Head of caudate nucleus (tissue), 42 donors: ENCODE data around the gene NAV2.

Experiments used
- DNase-seq, 42 donors: peaks; one replicate each; pipeline versions ENCODE4 v3.0.0 to v3.0.0-alpha.2; 2020 to 2021; ENCODE audit warnings: mixed read lengths in 7 of 42
- intact Hi-C: fragments of 100-400 bp; cut with DNase I; formaldehyde crosslinking; loops from one replicate; pipeline ENCODE4 v1.15.0; 2022

NAV2 gene

DNA sequence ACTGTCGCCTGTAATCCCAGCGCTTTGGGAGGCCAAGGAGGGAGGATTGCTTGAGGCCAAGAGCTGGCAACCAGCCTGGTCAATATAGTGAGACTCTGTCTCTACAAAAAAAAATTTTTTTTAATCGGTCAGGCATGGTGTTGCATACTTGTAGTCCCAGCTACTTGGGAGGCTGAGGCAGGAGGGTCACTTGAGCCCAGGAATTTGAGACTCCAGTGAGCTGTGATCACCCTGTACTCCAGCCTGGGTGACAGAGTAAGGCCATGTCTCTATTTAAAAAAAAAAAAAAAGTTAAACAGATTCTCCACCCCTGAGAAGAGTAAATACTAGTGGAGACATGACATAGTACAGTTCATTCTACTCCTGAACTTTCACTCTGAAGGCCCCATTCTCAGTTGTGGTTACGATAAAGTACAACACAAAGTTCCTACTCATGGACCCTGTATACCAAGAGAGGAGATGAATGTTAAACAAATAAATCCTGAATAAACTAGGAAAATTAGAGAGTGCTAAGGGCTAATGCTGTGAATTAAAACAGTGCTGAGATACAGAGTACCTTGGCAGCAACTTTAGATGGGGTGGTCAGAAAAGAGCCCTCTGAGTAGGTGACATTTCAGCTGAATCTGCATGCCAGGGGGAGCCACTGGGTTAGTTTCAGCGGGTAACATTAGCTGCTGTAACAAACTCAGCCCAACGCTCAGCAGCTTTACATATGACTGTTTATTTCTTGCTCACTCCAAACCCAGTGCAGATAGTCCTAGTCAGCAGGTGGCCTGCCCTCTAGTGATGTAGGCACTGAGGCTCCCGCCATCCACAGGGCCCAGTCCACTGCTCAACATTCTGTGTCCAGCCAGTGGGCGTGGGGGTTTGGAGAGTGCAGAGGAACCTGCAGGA is 372.5 kb downstream of the NAV2 start:
- no peak for DNase-seq
- intact Hi-C loops, result no loop called here

DNA sequence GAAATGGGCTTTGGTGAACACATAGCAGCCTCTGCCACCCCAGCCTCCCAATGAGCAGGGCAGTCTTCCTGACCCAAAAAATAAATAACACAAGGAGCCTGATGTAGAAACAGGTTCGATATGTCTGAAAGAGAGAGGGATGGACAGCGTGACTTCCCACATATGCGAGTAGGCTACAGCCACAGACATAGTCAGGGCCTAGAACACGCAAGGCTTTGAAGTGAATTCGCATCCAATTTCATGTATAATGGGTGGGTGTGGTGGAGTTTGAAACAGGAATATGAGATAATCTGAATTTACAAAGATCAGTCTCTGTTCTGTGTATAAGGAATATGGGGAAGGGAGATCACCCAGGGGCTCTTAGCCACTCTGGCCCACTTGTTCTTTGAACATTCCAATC is 373.3 kb downstream of the NAV2 start:
- intact Hi-C loops, result no loop called here
- DNase-seq, result no peak

DNA sequence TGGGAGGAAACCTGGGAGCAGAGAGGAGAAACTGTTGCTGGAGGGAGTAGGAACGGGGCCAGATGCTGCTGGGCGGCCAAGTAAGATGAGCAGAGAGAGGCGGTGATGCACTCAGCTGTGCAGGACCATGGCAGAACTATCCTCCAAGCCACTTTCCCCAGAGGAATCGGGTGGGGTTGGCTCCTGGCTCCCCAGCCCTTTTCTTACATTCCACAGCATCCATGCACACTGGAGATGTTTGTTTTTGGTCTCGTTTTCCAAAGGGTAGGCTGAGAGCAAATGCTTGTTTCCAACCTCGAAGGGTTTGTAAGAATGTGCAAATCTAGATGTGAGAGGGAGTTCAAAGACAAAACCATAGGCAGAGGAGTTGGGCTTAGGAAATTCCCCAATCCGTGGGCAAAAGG is 374.5 kb downstream of the NAV2 start:
- DNase-seq, result no peak
- intact Hi-C loops, result no loop called here

DNA sequence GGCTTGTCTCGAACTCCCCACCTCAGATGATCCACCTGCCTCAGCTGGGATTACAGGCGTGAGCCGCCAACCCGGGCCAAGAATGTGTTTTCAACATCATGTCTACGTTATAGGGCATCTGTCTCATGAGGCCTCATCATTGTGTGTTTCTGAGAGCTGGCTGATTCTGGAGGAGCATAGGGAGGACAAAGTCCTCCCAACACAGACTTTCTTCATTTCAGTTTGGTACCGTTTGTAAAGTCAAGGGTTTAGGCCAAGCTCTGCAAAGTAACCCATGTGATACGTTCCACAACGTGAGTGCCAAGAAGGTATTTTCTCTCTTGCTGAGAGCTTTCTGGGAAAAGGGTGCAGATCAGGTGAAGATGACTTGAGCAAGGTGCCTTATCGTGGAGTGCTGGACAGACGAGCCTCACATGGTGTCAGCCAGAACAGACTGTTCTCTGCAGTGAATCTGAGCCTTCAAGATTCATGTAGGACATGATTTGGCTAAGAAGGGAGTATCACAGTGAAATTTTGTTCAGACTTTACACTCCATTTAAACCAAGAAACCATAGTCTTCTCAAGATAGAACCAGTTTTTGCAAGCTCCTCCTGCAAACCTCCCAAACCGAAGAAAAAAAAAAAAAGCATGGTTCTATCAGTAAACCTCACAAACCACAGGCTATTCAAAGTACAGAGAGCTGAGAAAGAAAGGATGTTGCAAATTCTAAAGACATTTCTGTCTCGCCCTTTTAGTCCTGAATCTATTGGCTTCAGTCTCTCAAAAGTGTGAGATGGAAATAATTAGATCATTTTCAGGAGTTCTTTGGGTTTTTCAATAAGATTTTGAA is 376.0 kb downstream of the NAV2 start:
- DNase-seq, result no peak
- intact Hi-C loops, result no loop called here

DNA sequence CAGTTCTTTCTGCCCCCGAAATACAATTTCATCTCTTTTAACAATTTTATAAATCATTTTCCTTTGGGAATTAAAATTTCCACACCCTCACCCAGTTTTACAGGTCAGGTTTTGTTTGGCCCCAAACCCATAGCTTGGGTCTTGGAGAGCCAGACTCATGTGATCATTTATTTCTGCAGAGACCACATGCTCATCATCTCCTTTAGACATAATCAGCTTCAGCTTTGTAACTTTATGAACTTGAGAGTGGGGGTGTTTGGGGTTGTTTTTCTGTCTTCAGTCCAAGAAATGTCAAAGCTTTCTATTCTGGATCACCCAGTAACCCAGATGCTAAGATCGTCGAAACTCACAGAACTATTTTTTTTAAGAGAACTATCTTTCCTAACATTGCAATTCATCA is 376.7 kb downstream of the NAV2 start:
- DNase-seq, result peak in 1 of 42 donors; percentile 7
- intact Hi-C loops, result no loop called here

DNA sequence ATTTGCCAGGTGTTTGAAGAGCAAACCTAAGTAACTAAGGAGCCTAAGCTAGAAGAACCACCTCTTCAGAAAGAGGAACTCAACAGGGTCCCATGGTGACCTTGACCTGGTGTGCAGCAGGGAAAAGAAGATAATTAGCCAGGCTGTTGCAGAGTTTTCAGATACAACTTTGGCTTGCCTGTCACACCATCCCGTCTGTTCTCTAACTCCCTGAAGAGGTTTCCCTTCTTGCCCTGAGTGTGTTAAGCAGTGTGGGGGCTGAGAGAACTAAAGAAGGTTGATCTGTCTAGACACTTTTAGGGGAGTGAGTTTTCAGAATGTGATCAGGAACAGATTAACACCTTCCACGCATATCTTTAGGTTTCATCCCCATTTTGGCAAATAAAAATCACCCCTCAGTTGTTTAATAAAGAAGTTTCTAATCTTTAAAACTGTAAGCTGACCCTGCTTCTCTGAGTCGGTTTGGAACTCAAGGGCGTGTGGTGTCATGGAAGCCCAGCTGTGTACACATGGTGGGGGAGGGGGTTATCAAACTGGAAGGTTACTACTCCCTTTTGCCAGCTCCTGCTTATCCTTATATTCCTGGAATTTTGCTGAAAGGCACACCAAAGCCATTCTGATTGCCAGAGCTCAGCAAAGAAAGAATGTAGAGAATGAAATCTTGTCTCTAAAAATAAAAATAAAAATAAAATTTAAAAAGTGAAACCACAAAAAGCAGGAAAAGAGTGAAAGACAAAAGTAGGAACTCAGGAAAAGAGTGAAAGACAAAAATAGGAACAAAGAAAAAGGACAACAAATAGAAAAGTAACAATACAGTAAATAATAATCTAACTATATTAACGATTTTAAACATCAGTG is 377.4 kb downstream of the NAV2 start:
- peak in 2 of 42 donors; percentile 16 to 48 for DNase-seq
- intact Hi-C loops, result no loop called here

DNA sequence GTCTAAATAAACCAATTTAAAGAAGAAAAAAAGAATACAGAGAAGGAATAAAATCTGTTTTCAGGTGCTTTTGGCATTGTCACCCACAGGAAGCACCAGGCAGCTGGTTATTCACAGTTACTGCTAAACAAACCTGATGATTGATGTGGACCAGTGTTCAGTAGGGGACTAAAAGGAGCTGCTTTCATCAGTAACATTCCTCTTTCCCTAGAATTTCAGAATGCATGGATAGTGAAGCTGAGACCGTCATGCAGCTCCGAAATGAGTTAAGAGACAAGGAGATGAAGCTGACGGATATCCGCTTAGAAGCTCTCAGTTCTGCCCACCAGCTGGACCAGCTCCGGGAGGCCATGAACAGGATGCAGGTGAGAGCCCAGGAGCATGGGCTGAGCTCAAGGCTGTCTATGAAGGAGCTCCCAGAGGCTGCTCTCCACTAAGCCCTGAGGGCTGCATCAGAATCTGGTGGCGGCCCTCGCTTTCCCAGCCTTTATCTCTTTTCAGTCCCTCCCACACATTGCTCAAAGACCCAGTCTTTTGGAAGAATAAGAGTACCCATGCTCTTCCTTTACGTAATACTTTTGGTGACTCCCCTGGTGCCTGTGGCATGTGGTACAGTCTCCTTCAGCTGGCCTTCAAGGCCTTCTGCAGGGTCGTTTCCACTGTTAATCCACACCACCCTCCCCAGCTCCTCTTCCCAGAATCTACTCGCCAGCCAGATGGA is 378.2 kb downstream of the NAV2 start:
- intact Hi-C loops, result no loop called here
- DNase-seq, result peak in 1 of 42 donors; percentile 27

DNA sequence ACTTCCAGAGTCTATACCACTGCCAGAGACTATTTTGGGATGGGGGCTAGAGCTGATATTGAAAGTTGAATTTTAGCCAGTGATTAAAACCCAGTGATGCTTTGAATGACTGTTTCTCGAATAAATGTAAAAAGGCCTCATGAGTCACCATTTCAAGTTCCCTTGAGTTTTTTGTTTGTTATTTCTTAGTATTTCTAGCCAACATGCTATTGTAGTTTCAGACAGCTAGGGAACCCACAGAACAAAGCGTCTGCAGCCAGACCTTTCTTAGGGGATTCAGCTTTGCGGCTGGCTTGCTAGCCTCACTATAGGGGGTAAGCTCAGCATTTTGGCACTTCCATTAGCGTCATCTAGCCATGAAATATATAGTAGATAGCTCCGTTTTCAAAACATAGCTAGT is 381.1 kb downstream of the NAV2 start:
- no peak for DNase-seq
- intact Hi-C loops, result no loop called here

DNA sequence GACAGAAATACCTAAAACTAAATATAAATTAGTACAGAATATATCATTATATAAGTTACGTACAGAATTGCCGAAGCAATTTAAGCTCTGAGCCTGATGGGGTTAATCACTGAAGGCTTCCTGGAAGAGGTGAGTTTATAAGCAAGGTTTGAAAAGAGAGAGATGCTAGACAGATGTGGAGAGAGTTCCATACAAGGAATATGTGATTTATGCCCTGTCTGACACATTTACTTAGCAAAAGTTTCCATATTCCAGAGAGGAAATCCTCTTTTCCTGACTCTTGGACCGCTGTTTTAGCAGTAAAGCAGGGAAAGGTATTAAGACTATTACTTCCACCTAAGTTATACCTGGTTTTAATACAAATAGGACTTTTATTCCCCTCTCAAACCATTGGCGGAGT is 382.6 kb downstream of the NAV2 start:
- intact Hi-C loops, result no loop called here
- no peak for DNase-seq

DNA sequence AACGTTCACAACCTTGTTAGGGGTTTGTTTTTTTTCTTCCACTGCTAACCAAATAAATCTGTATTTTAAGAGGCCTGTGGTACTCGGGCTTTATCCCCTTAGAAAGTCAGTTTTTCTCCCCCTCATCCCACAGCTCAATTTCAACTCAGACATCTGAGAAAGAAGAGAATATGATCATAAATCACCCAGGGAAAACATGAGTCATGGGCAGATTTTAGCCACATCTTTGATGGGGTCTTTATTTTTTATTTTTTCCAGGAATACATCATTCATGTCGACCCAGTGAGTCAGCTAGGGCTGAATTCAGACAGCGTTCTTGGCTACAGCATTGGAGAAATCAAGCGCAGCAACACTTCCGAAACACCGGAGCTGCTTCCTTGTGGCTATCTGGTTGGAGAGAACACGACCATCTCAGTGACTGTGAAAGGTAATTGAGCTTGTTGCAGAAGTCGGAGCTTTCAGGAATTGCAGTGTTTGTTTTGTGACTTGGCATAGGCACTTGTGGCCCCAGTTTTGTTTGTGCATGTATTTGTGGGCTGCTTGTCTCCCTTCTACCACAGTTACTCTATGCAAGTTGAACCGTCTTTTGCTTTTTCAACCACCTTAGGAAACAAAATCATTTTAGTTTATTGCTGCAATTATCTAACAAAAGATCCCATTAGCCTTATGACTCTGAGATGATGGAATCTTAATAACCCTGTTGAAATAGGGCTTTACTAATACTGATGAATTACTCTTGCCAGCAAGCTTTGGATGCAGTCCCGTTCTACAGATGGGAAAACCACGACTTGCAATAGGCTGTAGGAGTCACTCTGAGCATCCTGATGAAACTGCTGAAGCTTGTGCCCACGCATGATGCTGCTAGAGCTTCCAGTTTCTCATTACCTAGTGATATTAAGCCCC is 384.9 kb downstream of the NAV2 start:
- intact Hi-C loops, result no loop called here
- peak in 2 of 42 donors; percentile 28 to 60 for DNase-seq

DNA sequence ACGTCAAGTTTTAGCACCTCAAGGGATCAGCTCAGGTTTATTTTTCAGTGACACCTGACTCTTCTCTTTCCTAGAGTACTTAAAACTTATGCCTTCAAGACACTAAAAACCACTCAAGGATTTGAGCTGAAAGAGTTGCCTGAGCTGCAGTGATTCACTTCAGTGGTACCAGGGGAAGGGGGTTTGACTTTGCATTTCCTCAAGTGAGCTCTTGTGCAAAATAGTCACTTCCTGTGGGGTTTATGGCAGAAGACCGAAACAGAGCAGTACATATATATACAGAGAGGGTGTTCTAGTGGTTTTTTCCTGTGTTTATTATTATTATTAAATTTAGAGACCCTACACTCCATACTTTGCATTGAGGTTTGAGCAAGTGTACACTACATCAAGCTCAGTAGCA is 386.9 kb downstream of the NAV2 start:
- DNase-seq, result no peak
- intact Hi-C loops, result no loop called here

DNA sequence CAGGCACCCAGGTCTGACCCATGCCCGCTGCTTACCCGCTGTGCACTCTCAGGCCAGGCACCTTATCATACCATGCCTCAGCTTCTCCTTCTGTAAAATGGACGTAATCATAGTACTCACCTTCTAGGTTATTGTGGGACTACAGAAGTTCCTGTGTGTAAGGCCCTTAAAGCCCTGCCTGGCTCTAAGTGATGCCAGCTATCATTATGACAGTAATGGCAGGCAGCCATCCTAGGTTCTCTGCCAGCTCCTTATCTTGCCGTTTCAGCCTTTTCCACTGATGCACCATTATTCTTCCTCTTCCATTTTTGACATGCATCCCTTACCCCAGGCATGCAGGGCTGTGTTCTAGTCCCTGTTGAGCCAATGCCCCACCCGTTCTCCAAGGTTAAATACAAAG is 389.8 kb downstream of the NAV2 start:
- no peak for DNase-seq
- intact Hi-C loops, result no loop called here

DNA sequence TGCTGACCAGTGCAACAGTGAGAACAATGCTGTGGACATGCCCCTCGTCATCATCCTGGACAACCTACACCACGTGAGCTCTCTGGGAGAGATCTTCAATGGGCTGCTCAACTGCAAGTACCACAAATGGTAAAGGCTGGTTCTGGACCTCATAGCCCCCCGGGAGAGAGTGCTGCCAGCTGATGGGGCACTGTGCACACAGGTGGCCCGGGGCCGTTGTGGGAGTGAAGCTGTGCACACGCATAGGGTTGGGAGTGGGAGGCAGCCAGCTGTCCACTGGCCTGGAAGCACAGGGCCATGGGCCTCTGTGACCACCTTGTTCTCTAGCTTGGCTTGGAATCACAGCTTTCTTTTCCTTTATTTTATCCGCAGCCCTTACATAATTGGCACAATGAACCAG is 390.6 kb downstream of the NAV2 start:
- no peak for DNase-seq
- intact Hi-C loops, result no loop called here

DNA sequence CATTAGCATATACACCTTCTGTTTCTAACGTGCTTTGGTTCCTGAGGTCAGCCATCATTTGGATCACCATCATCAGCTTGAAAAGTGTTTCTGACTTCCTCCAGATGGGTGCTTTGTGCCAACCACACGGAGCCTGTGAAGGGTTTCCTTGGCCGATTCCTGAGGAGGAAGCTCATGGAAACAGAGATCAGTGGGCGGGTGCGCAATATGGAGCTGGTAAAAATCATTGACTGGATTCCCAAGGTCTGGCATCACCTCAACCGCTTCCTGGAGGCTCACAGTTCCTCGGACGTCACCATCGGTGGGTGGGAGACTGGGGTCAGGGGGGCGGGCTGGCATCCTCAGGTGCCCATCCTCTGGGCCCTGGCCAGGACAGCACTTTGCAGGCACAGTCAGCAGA is 392.8 kb downstream of the NAV2 start:
- DNase-seq, result no peak
- intact Hi-C loops, result no loop called here

DNA sequence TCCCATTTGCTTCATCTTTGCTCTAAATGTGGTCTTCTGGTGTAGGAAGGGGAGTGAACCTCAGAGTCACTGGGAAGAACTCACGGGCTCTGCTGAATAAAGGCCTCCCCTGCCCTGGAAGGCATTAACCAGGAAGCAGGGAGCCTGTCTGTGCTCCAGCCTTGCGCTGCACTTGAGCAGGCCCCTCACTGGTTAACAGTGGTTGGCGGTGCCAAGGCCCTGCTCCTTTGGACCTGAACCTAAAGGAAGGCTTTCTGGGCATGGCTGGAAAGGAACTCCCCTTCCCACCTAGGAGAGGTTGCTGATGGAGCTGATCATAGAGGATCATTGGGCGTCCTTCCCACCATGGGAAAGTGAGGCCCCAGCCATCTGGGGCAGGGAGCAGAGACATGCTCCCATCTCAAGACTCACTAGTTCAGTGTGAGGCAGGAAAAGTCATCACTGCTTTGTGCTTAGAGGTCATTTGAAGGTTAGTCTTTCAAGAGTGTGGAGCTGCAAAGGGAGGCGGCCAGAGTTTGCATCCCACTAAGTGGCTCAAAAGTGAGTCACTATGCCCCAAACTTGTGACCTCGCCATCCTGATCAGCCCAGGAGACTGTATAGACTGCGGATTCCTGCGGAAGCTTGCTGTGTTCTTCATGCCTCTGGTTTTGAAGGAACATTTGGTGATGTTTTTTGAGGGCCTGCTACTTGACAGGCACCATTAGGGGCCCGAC is 397.3 kb downstream of the NAV2 start:
- intact Hi-C loops, result loop anchor here (10.0 kb wide), 1 partner anchor 165 kb away; no protein-coding TSS in a partner anchor
- DNase-seq, result no peak

DNA sequence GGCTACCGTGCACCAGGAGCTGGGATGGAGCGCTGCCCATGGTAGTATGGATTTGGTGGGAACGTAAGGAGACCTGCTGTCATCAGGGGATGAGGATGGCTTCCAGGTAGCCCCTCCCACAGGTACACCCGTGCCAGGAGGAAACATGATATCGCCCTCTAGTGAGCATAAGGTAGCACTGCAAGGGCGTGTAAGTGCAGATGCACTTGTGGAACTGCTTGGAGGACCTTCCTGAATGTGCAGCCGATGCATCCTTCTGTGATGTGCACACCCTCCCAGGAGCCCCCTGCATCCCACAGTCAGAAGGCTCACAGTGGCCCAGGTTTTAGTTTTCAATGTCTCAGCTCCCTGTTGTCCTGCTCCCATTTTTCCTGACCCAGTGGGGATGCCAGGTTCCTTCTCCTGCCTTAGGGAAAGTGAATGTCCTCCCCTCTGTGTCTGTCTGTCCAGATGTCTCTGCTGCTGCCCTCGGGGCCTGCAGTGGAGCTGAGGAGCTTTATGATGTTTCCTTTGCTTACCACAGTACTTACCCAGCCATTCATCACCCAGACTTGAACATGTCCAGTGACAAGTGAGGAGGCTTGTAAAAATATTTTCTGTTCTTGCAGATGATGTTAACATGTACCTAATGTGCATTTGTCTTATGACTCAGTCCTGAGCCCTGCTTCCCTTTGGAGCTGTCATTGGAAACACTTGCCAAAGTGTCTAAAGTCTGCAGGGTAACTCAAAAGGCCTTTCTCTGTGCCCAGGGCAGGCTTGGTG is 398.5 kb downstream of the NAV2 start:
- intact Hi-C loops, result loop anchor here (10.0 kb wide), 1 partner anchor 166 kb away; no protein-coding TSS in a partner anchor
- DNase-seq, result peak in 30 of 42 donors; percentile 14 to 75 (median 46)
